Transverse colon (tissue), 4 donors: ENCODE results near the gene CD300H. TPM values are rescaled to one million over a fixed set of nuclear protein-coding genes. Genes with fewer than 3 reads are reported as not detected.

Experiments used
- DNase-seq: peaks from one replicate; pipeline ENCODE4 v3.0.0-alpha.2; 2019
- H3K27ac ChIP-seq, 4 donors: fragments of 200-600 bp; sonication (generic); 2 replicates each; pipeline ENCODE4 v1.5.1; 2016 to 2018; ENCODE audit warnings: inconsistent platforms in 4 of 4
- H3K27me3 ChIP-seq: fragments of 200-600 bp; sonication (generic); 2 replicates; pipeline ENCODE4 v1.5.1; 2017; ENCODE audit warnings: inconsistent platforms
- H3K36me3 ChIP-seq, 4 donors: fragments of 200-600 bp; sonication (generic); 2 replicates each; pipeline ENCODE4 v1.5.1; 2017 to 2019; ENCODE audit warnings: inconsistent platforms in 4 of 4
- H3K4me1 ChIP-seq, 4 donors: fragments of 200-600 bp; sonication (generic); 2 replicates each; pipeline ENCODE4 v1.5.1; 2017 to 2020; ENCODE audit warnings: inconsistent platforms in 4 of 4
- H3K4me3 ChIP-seq, 4 donors: fragments of 200-600 bp; sonication (generic); 1 replicate in 1 of 4; 2 replicates in 3 of 4; pipeline versions ENCODE4 v1.5.1 to v1.6.1; 2017 to 2019; ENCODE audit warnings: inconsistent platforms in 4 of 4
- H3K9me3 ChIP-seq, 2 donors: fragments of 200-600 bp; sonication (generic); 2 replicates each; pipeline ENCODE4 v1.5.1; 2017 to 2019; ENCODE audit warnings: inconsistent platforms in 2 of 2
- EP300 ChIP-seq: sonication (generic); formaldehyde crosslinking; IDR thresholded peaks from one replicate; pipeline ENCODE4 v1.6.1; 2017; ENCODE audit warnings: antibody characterized with exemption, low read depth
- POLR2A ChIP-seq: fragments of 450-650 bp; IDR thresholded peaks from one replicate; pipeline ENCODE4 v1.6.1; 2016; ENCODE audit warnings: antibody characterized with exemption, mild to moderate bottlenecking, moderate library complexity
- POLR2AphosphoS5 ChIP-seq, 3 donors: sonication (generic); formaldehyde crosslinking; IDR thresholded peaks; one replicate each; pipeline ENCODE4 v1.6.1; 2016; ENCODE audit warnings: antibody characterized with exemption in 3 of 3
- WGBS, 2 donors: methylation state at CpG; one replicate each; pipeline ENCODE4 v1.1.5; 2018; ENCODE audit warnings: low coverage in 1 of 2; 5-methylcytosine and 5-hydroxymethylcytosine counted together
- in situ Hi-C, 4 donors: fragments of 200-750 bp; cut with MboI; loops; one replicate each; pipeline versions ENCODE4 v1.15.0 to v1.15.1; 2017; ENCODE audit warnings: low sequenced_read_pairs in 3 of 4, low pct_ligation_motif_present in 1 of 4, low pct_unique_long_range_greater_than_20kb in 1 of 4
- intact Hi-C: fragments of 100-400 bp; cut with DNase I; formaldehyde crosslinking; loops from one replicate; pipeline ENCODE4 v1.15.1; 2023; ENCODE audit warnings: low total_unique reads
- total RNA-seq, 4 donors: library from RNA; depleted of rRNA; stranded (reverse); fragments of >200 nt; gene quantifications; one replicate each; pipeline ENCODE4 v1.1.0, GENCODE V29; 2016
- TF ChIP-seq, protein P1 (sequence below), 5 experiments: fragments of 200-600 bp in 3 of 5; fragments of 450-650 bp in 2 of 5; sonication (generic) in 3 of 5; IDR thresholded peaks; 1 replicate in 2 of 5; 2 replicates in 3 of 5; pipeline ENCODE4 v1.5.1; 2016 to 2017; ENCODE audit warnings: antibody characterized with exemption in 5 of 5, inconsistent platforms in 3 of 5, mild to moderate bottlenecking in 2 of 5, moderate library complexity in 1 of 5

The CD300H gene
- total RNA-seq, 4 donors from 2014 or later = not detected

DNA sequence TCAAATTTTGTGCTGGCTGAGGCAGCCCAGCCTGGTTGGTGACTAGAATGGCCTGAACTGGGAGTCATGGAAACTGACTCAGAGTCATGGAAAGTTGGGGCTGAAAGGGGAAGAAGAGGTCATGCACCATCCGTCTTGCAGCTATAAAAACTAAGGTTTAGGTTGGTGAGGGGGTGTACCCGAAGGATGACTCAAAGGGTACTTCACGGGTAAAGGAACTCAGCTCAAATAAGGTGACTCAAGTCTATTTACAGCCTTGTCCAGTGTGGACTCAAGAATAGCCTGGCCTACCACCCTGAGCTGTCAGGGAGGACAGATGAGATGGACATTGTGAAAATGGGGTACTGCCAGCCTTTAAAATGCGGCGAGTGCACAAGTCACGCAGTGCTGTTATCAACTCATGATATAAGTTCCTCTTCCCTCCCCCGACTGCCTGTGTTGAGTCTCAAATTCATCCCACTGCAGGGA lies 54.7 kb downstream of the CD300H start:
- in situ Hi-C loops (no loop called here), intact Hi-C loops (no loop called here)
- no peaks in the 10 kb centered on the region for H3K9me3 ChIP-seq
- no peak overlapping the region for H3K4me3 ChIP-seq
- no peak for TF ChIP-seq POLR2A
- TF ChIP-seq, protein P1, sequence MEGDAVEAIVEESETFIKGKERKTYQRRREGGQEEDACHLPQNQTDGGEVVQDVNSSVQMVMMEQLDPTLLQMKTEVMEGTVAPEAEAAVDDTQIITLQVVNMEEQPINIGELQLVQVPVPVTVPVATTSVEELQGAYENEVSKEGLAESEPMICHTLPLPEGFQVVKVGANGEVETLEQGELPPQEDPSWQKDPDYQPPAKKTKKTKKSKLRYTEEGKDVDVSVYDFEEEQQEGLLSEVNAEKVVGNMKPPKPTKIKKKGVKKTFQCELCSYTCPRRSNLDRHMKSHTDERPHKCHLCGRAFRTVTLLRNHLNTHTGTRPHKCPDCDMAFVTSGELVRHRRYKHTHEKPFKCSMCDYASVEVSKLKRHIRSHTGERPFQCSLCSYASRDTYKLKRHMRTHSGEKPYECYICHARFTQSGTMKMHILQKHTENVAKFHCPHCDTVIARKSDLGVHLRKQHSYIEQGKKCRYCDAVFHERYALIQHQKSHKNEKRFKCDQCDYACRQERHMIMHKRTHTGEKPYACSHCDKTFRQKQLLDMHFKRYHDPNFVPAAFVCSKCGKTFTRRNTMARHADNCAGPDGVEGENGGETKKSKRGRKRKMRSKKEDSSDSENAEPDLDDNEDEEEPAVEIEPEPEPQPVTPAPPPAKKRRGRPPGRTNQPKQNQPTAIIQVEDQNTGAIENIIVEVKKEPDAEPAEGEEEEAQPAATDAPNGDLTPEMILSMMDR (IDR thresholded peaks at IDR 0.05) = no peak
- TF ChIP-seq POLR2AphosphoS5 (IDR thresholded peaks at IDR 0.05) = no peak
- no peak for TF ChIP-seq EP300
- DNase-seq = no peak
- 75% methylated on average over 6 to 7 of the region's 7 CpGs for WGBS, 2 donors
- peak overlapping the region in 1 of 4 donors; percentile 14 for H3K27ac ChIP-seq
- no peaks in the 10 kb centered on the region for H3K4me1 ChIP-seq
- H3K27me3 ChIP-seq = peaks cover 13% of the 10 kb centered on the region
- no peaks in the 10 kb centered on the region for H3K36me3 ChIP-seq

DNA sequence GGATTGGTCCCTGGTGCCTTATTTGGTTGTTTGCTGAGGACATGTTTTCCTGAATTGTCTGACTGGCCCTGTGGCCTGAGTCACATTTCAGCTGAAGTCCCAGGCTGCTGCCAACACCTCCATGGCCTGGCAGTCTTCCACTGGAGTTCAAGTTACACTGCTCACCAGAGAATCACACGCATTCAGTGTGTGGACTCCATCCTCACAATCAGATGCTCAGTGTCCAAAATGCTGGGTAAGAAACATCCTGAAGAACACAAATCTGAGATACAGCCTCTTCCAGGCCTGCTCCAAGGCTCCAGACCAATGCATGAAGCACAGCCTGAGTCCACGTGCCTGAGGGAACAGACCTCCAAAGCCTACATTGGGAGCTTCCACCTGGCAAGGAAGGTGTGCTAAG lies 55.3 kb downstream of the CD300H start:
- no peak for TF ChIP-seq EP300
- TF ChIP-seq POLR2AphosphoS5 (IDR thresholded peaks at IDR 0.05) = no peak
- no peak for TF ChIP-seq POLR2A
- TF ChIP-seq, protein P1 (IDR thresholded peaks at IDR 0.05) = no peak
- Histone ChIP-seq H3K9me3 (no peaks in the 10 kb centered on the region), H3K4me1 (no peaks in the 10 kb centered on the region), H3K4me3 (no peak overlapping the region), H3K27ac (peak overlapping the region in 1 of 4 donors; percentile 14), H3K36me3 (no peaks in the 10 kb centered on the region), H3K27me3 (peaks cover 13% of the 10 kb centered on the region)
- in situ Hi-C loops (no loop called here), intact Hi-C loops (no loop called here)
- WGBS, 2 donors = 83 to 100% methylated on average over 1 to 2 of the region's 2 CpGs
- no peak for DNase-seq

Other genes with a start within 250 kb of the CD300H start
- 1 to 10 TPM; 1.4 to 4.4 (median 1.8) TPM for gene KIF19, start 241.3 kb downstream of the CD300H start, total RNA-seq
- not detected for gene BTBD17, start 205.6 kb downstream of the CD300H start, total RNA-seq
- under 1 TPM in 1 of 4 donors, not detected in 3; 0.48 TPM for gene GPR142, start 200.0 kb downstream of the CD300H start, total RNA-seq
- gene GPRC5C, start 135.4 kb downstream of the CD300H start, total RNA-seq = 100 to 1,000 TPM in 3 of 4 donors, 10 to 100 TPM in 1; 62.5 to 263 (median 174) TPM
- gene CD300A, start 100.9 kb downstream of the CD300H start, total RNA-seq = 1 to 10 TPM in 2 of 4 donors, not detected in 2; 3.1 to 5.1 TPM
- gene CD300LB, start 36.0 kb downstream of the CD300H start, total RNA-seq = under 1 TPM in 1 of 4 donors, not detected in 3; 0.41 TPM
- 1 to 10 TPM in 1 of 4 donors, under 1 TPM in 2, not detected in 1; 0.27 to 5.2 (median 0.32) TPM for gene CD300C, start 21.4 kb downstream of the CD300H start, total RNA-seq
- not detected for gene CD300LD, start 24.8 kb upstream of the CD300H start, total RNA-seq
- under 1 TPM in 2 of 4 donors, not detected in 2; 0.14 to 0.32 TPM for gene CD300E, start 56.2 kb upstream of the CD300H start, total RNA-seq
- 10 to 100 TPM in 1 of 4 donors, 1 to 10 TPM in 2, under 1 TPM in 1; 0.40 to 37.8 (median 3.7) TPM for gene CD300LF, start 145.4 kb upstream of the CD300H start, total RNA-seq
- 10 to 100 TPM in 1 of 4 donors, 1 to 10 TPM in 2, not detected in 1; 5.2 to 10.5 (median 5.4) TPM for gene RAB37, start 169.7 kb upstream of the CD300H start, total RNA-seq
- 100 to 1,000 TPM; 118 to 463 (median 233) TPM for gene NHERF1, start 181.1 kb upstream of the CD300H start, total RNA-seq
- gene NAT9, start 208.8 kb upstream of the CD300H start, total RNA-seq = 10 to 100 TPM; 18.3 to 34.4 (median 27.6) TPM